22Rv1 (cell line): ENCODE results near the gene STIM1.
A peak's percentile ranks its signal among the peaks of the same experiment; 100 is the strongest.
"Not testable (repeated sequence)": the region's sequence is repeated elsewhere in the genome, so short reads cannot be mapped to it uniquely, and the experiment has no call there.

ENCODE experiments used
- H3K27ac ChIP-seq: fragments of 450-650 bp; 2 replicates; pipeline ENCODE4 v1.5.1; 2017
- ZFX ChIP-seq: fragments of 450-650 bp; IDR thresholded peaks from 2 replicates; pipeline ENCODE4 v1.6.1; 2017; ENCODE audit warnings: antibody characterized with exemption, borderline replicate concordance
- TF ChIP-seq, protein P1 (sequence below): fragments of 450-650 bp; IDR thresholded peaks from 2 replicates; pipeline ENCODE4 v1.5.1; 2017; ENCODE audit warnings: mild to moderate bottlenecking

The STIM1 gene

DNA sequence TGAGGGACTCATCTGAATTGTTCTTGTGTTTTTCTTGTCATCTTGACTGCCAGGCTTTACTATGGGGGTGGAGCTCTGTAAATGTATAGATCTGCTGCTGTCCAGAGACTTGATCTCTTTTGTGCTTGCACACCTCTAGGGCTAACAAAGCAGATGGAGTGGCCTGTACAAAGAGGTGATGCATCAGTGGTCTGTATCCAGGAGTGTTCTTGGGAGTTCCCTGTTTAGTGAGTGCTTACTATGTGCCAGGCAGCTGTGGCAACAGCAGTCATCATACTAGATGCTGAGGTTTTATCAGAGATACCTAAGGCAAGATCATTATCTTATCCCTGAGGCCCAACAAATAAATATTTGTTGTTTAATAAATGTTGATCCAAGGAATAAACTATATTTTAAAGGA, 33.4 kb downstream of the STIM1 start:
- no peak for TF ChIP-seq ZFX
- TF ChIP-seq, protein P1, sequence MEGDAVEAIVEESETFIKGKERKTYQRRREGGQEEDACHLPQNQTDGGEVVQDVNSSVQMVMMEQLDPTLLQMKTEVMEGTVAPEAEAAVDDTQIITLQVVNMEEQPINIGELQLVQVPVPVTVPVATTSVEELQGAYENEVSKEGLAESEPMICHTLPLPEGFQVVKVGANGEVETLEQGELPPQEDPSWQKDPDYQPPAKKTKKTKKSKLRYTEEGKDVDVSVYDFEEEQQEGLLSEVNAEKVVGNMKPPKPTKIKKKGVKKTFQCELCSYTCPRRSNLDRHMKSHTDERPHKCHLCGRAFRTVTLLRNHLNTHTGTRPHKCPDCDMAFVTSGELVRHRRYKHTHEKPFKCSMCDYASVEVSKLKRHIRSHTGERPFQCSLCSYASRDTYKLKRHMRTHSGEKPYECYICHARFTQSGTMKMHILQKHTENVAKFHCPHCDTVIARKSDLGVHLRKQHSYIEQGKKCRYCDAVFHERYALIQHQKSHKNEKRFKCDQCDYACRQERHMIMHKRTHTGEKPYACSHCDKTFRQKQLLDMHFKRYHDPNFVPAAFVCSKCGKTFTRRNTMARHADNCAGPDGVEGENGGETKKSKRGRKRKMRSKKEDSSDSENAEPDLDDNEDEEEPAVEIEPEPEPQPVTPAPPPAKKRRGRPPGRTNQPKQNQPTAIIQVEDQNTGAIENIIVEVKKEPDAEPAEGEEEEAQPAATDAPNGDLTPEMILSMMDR = no peak
- H3K27ac ChIP-seq = no peak overlapping the region

DNA sequence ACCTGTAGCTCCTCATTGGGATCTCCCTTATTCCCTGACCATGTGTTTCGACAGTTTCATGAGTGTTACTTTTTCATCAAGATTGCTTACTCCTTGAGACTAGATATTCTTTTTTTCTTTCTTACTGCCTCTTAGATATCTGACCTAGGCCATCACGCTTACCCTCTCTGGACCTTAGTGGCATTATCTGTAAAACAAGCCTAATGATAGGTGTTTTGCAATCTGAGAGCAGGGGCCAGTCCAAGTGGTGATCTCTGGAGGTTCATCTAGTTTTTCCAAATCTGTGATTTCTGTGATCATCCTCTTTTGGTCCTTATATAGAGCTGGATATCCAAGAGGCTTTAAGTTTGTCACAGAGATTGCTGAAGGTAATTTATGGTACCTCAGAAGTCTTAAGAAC, 34.5 kb downstream of the STIM1 start:
- TF ChIP-seq ZFX = no peak
- TF ChIP-seq, protein P1 = no peak
- H3K27ac ChIP-seq = no peak overlapping the region

DNA sequence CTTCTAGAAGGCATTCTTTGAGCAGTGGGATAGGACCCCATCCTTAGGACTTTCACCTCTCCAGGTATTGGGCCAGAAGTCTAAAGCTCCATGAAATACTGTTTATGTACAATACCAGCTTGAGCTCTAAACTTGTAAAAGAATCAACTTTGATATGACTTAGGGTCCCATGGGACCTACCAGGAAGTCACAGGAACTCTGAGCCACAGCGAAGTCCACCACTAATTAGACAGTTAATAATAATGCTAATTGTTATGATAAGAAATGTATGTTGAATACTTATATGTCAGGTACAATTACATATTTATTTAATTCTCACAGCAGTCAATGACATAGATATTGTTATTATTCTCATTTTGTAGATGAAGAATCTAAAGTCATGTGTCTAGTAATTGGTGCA, 35.3 kb downstream of the STIM1 start:
- H3K27ac ChIP-seq = no peak overlapping the region
- TF ChIP-seq, protein P1 = no peak
- no peak for TF ChIP-seq ZFX

DNA sequence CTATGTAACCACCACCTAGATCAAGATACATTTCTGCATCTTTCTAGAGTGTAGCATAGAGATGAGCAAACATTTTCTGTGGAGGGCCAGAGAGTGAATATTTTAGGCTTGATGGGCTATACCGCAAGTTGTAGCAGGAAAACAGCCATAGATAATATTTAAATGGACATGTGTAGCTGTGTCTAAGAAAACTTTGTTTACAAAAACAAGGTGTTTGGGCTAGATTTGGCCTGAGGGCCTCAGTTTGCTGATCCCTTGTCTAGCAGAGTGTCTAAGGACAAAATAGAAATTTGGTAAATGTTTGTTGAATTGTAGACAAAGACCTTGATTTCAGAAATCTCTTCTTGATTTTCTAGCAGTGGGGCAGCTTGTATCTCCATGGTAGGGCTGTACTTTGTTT, 36.3 kb downstream of the STIM1 start:
- TF ChIP-seq ZFX = no peak
- H3K27ac ChIP-seq = no peak overlapping the region

DNA sequence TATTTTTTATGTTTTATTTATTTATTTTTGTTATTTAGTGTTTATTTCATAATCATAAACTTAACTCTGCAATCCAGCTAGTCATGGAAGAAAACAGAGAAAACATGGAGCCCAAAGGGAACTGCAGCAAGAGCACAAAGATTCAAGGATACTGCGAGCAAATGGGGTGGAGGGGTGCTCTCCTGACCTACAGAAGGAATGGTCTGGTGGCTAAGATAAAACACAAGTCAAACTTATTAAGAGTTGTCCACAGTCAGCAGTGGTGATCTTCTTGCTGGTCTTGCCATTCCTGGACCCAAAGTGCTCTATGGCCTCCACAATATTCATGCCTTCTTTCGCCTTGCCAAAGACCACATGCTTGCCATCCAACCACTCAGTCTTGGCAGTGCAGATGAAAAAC, 36.7 kb downstream of the STIM1 start:
- no peak overlapping the region; the same call in 1 of the 2 replicates for H3K27ac ChIP-seq
- TF ChIP-seq, protein P1 = no peak
- TF ChIP-seq ZFX = no peak

DNA sequence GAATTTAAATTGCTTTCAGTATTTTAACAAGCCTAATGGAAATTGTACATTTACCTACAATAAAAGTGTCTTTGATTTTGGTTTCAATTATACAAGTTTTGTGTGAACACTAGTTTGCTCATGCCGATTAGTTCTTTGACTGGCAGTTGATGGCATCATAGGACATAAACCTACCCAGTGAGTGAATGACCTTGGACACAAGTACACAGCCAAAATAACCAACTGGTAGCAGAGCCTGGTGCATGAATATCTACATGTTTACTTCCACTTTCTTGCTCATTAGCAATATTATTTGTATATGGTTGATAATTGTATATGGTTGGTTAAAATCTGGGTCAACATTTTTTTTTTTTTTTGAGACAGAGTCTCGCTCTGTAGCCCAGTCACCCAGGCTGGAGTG, 37.8 kb downstream of the STIM1 start:
- peak overlapping the region; percentile 66 for H3K27ac ChIP-seq
- TF ChIP-seq ZFX = no peak
- TF ChIP-seq, protein P1 = no peak

DNA sequence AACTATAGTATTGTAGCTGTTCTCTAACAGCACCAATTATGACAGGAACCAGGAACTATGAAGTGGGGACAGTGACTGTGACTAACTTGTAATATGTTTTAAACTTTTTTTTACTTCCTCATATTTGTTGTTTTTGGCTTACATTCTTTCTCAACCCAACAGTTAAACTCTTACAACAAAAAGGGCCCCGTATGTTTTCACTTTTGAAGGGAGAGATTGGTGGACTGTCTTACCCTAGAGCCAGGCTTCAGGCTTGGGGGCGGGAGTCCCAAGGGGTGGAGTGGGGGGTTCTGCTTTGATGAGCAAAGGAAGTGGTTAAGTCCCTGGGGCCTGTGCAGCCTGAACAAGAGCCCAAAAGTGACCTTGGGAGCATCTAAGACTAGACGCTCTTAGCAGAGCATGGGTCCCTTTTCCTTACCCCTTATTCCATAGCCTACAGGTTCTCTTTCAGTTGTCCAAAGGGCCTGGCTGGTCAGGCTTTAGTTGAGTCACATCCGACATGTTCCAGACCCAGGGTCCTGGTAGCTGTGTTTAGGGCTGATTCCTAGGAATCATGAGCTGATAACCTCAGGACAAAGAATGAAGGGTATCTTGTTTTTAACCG, 38.8 kb downstream of the STIM1 start:
- TF ChIP-seq ZFX = no peak
- TF ChIP-seq, protein P1 = no peak

DNA sequence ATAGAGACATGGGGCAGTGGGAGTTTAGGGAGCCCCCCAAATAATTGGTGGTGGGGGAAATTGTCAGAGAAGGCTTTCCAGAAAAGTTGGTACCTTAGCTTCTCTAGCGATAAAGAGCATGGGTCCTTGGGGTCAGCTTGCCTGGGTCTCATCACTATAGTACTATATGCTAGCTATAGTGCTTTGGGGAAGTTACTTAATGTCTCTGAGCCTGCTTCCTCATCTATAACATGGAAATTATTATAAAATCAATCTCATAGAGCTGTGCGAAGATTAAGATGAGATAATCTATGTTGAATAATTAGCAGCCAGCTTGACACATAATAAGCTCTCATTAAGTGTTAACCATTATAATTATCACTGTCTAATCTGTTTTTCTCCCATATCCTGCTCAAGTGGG, 41.2 kb downstream of the STIM1 start:
- no peak for TF ChIP-seq ZFX
- TF ChIP-seq, protein P1 = no peak

More for the DNA sequence above, 38.8 kb downstream of the STIM1 start:
- H3K27ac ChIP-seq = peak overlapping the region; percentile 66

DNA sequence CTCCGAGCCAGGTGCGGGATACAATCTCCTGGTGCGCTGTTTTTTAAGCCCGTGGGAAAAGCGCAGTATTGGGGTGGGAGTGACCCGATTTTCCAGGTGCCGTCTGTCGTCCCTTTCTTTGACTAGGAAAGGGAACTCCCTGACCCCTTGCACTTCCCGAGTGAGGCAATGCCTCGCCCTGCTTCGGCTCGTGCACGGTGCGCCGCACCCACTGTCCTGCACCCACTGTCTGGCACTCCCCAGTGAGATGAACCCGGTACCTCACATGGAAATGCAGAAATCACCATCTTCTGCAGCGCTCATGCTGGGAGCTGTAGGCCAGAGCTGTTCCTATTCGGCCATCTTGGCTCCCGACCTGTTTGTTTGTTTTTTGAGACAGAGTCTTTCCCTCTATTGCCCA, 44.8 kb downstream of the STIM1 start:
- not testable (repeated sequence) for H3K27ac ChIP-seq

More for the DNA sequence above, 41.2 kb downstream of the STIM1 start:
- H3K27ac ChIP-seq = no peak overlapping the region
